COR-L47 (cell line): ENCODE data around the gene HOXD9.

Experiments
- DNase-seq: peaks from one replicate; lab custom pipeline; 2025; lab: John Stamatoyannopoulos, UW

Gene HOXD9

GRCh38 chr2:176165370-176166050, 43.0 kb downstream of the HOXD9 start:
- DNase-seq: no peak

- no peak for DNase-seq
Measured at GRCh38 chr2:176166272-176166671, 43.8 kb downstream of the HOXD9 start.

- DNase-seq: no peak
Measured at GRCh38 chr2:176167398-176167797, 44.9 kb downstream of the HOXD9 start.

GRCh38 chr2:176169181-176169580, 46.7 kb downstream of the HOXD9 start:
- DNase-seq: no peak

GRCh38 chr2:176169711-176170110, 47.2 kb downstream of the HOXD9 start:
- no peak for DNase-seq

- DNase-seq: no peak
Measured at GRCh38 chr2:176170602-176171305, 48.2 kb downstream of the HOXD9 start.

- DNase-seq: no peak
Measured at GRCh38 chr2:176171351-176172006, 49.0 kb downstream of the HOXD9 start.

- DNase-seq: no peak
Measured at GRCh38 chr2:176172007-176172894, 49.7 kb downstream of the HOXD9 start.

GRCh38 chr2:176172895-176173566, 50.5 kb downstream of the HOXD9 start:
- DNase-seq: no peak

GRCh38 chr2:176173567-176174381, 51.3 kb downstream of the HOXD9 start:
- DNase-seq: no peak

GRCh38 chr2:176174382-176174823, 51.9 kb downstream of the HOXD9 start:
- DNase-seq: no peak
